Vagina (tissue), 2 donors: ENCODE data around the gene HINT3. TPM values are rescaled to one million over a fixed set of nuclear protein-coding genes. Genes with fewer than 3 reads are reported as not detected.
A peak's percentile ranks its signal among the peaks of the same experiment; 100 is the strongest.

ENCODE experiments used
- DNase-seq, 2 donors: peaks; one replicate each; pipeline ENCODE4 v3.0.0-alpha.2; 2017; ENCODE audit errors: extremely low spot score in 2 of 2
- H3K27ac ChIP-seq: fragments of 200-600 bp; sonication (generic); one replicate; pipeline ENCODE4 v1.5.1; 2019
- H3K27me3 ChIP-seq: fragments of 200-600 bp; sonication (generic); one replicate; pipeline ENCODE4 v1.5.1; 2019
- H3K36me3 ChIP-seq, 2 donors: fragments of 200-600 bp; sonication (generic); one replicate each; pipeline ENCODE4 v1.5.1; 2017 to 2019
- H3K4me1 ChIP-seq: fragments of 200-600 bp; sonication (generic); one replicate; pipeline ENCODE4 v1.5.1; 2019
- H3K4me3 ChIP-seq, 2 donors: fragments of 200-600 bp; sonication (generic); 1 replicate in 1 of 2; 2 replicates in 1 of 2; pipeline ENCODE4 v1.5.1; 2016 to 2019
- H3K9me3 ChIP-seq: fragments of 200-600 bp; sonication (generic); one replicate; pipeline ENCODE4 v1.5.1; 2019
- POLR2A ChIP-seq, 2 donors: fragments of 450-650 bp; IDR thresholded peaks; one replicate each; pipeline ENCODE4 v1.6.1; 2017; ENCODE audit warnings: antibody characterized with exemption in 2 of 2, mild to moderate bottlenecking in 2 of 2, moderate library complexity in 2 of 2
- POLR2AphosphoS5 ChIP-seq, 2 donors: sonication (generic); formaldehyde crosslinking; IDR thresholded peaks; one replicate each; pipeline ENCODE4 v1.9.0; 2017; ENCODE audit warnings: antibody characterized with exemption in 2 of 2, mild to moderate bottlenecking in 2 of 2, low read depth in 1 of 2; ENCODE audit not compliant: insufficient read depth in 1 of 2
- intact Hi-C: fragments of 100-400 bp; cut with DNase I; formaldehyde crosslinking; loops from one replicate; pipeline ENCODE4 v1.15.1; 2023
- total RNA-seq: library from RNA; depleted of rRNA; stranded (reverse); fragments of >200 nt; gene quantifications from one replicate; pipeline ENCODE4 v1.2.3, GENCODE V29; 2016
- TF ChIP-seq, protein P1 (sequence below), 3 experiments: fragments of 450-650 bp in 2 of 3; fragments of 200-600 bp in 1 of 3; sonication (generic) in 1 of 3; IDR thresholded peaks; one replicate each; pipeline ENCODE4 v1.5.1; 2017 to 2019; ENCODE audit warnings: antibody characterized with exemption in 3 of 3, mild to moderate bottlenecking in 2 of 3, moderate library complexity in 2 of 3

Gene HINT3
- total RNA-seq, 1 donor from 2014 or later = 18.4 TPM

DNA sequence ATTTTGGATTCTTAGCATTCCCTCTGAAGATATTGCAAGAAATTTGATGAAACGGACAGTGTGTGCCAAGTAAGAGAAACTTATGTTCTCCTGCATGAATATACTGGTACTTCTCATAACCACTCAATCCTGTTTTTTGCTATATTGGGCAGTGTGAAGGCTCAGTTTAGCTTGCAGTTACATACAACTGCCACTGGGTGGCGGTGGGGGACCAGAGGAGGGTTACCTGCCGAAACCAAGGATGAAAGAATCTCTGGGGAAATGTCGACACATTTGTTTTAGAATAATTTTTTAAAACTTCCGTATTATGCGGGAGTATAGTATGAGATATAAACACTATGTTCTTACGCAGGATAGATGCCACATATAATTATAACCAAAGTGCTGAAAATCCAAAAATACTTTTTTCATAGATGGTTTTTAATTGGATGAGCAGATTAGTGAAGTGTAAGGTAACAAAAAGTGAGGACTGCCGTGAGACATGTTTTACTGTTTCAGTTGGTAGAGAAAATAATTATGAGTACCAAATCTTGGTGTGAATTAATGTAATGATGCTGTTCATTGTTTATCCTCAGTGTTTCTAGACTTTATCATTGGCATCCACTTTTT, 39.5 kb downstream of the HINT3 start:
- no peak overlapping the region for H3K27ac ChIP-seq
- intact Hi-C loops = no loop called here
- H3K27me3 ChIP-seq = no peaks in the 10 kb centered on the region
- peaks cover 7% of the 10 kb centered on the region for H3K4me1 ChIP-seq
- no peak overlapping the region for H3K4me3 ChIP-seq
- TF ChIP-seq POLR2AphosphoS5 (IDR thresholded peaks at IDR 0.05; ENCODE audit: insufficient read depth in 1 of 2, low read depth in 1 of 2) (peak in 1 of 2 donors; percentile 12), POLR2A (IDR thresholded peaks at IDR 0.05) (no peak)
- TF ChIP-seq, protein P1, sequence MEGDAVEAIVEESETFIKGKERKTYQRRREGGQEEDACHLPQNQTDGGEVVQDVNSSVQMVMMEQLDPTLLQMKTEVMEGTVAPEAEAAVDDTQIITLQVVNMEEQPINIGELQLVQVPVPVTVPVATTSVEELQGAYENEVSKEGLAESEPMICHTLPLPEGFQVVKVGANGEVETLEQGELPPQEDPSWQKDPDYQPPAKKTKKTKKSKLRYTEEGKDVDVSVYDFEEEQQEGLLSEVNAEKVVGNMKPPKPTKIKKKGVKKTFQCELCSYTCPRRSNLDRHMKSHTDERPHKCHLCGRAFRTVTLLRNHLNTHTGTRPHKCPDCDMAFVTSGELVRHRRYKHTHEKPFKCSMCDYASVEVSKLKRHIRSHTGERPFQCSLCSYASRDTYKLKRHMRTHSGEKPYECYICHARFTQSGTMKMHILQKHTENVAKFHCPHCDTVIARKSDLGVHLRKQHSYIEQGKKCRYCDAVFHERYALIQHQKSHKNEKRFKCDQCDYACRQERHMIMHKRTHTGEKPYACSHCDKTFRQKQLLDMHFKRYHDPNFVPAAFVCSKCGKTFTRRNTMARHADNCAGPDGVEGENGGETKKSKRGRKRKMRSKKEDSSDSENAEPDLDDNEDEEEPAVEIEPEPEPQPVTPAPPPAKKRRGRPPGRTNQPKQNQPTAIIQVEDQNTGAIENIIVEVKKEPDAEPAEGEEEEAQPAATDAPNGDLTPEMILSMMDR (IDR thresholded peaks at IDR 0.05) = peak; percentile 77 to 88 (median 83)
- H3K36me3 ChIP-seq = peaks cover 0 to 18% of the 10 kb centered on the region in 2 donors
- DNase-seq = no peak
- H3K9me3 ChIP-seq = no peaks in the 10 kb centered on the region

DNA sequence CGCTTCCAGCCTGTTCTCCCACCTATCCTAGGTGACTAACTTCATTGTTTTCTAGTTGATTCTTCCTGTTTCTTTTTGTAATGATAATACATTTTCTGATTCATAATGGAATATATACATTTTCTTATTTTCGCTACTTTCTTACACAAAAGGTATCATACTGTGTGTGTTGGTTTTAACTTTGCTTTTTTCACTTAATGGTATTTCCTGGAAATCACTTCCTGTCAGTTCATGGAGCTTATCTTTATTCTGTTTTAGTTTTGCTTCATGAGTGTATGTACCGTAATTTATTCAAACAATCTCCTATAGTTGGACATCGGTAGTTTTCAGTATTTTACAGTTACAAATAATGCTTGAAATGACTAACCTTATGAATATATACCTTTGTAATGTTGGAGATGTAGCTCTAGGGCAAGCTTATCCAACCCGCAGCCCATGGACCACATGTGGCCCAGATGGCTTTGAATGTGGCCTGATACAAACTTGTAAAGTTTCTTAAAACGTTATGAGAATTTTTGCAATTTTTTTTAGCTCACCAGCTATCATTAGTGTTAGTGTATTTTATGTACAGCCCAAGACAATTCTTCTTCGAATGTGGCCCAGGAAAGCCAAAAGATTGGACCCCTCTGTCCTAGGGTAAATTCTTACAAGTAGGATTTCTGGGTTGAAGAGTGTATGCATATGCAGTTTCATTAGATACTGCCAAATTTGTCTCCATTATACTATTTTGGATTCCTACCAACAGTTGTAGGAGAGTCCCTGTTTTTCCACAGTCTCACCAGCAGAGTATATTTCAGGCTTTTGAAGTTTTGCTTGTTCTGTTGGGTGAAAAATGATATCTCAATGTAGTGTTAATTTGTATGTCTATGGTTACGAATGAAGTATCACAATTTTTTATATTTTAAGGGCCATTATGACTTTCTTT, 46.4 kb downstream of the HINT3 start:
- Histone ChIP-seq H3K27ac (no peak overlapping the region), H3K4me3 (no peak overlapping the region), H3K9me3 (no peaks in the 10 kb centered on the region), H3K4me1 (no peaks in the 10 kb centered on the region), H3K27me3 (no peaks in the 10 kb centered on the region), H3K36me3 (peaks cover 0 to 18% of the 10 kb centered on the region in 2 donors)
- TF ChIP-seq POLR2AphosphoS5 (IDR thresholded peaks at IDR 0.05; ENCODE audit: insufficient read depth in 1 of 2, low read depth in 1 of 2) = no peak
- no peak for DNase-seq
- intact Hi-C loops = no loop called here

DNA sequence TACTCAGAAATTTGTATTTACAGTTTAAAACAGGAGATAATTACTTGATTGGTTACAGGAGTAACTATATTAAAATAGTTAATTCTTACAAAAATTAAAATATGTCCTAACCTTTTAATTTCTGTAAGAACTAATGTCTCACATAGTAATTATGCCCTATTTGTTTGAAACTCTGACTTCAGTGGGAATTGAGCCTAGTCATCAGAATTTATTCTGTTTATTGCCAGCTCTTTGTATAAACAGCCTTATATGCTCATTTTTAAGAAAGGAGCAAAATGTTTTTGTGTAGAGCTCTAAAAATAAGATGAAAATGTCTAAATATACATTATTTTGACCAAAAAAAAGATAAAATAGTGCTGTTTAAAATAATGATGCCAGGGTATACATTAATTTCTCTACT, 51.2 kb downstream of the HINT3 start:
- intact Hi-C loops = no loop called here
- H3K27me3 ChIP-seq = no peaks in the 10 kb centered on the region
- no peak for TF ChIP-seq POLR2AphosphoS5 (IDR thresholded peaks at IDR 0.05; ENCODE audit: insufficient read depth in 1 of 2, low read depth in 1 of 2)
- TF ChIP-seq, protein P1 (IDR thresholded peaks at IDR 0.05) = no peak
- TF ChIP-seq POLR2A (IDR thresholded peaks at IDR 0.05) = no peak
- DNase-seq = no peak
- no peak overlapping the region for H3K27ac ChIP-seq
- H3K4me1 ChIP-seq = no peaks in the 10 kb centered on the region
- no peaks in the 10 kb centered on the region for H3K9me3 ChIP-seq
- H3K36me3 ChIP-seq = peaks cover 0 to 32% of the 10 kb centered on the region in 2 donors
- H3K4me3 ChIP-seq = no peak overlapping the region

DNA sequence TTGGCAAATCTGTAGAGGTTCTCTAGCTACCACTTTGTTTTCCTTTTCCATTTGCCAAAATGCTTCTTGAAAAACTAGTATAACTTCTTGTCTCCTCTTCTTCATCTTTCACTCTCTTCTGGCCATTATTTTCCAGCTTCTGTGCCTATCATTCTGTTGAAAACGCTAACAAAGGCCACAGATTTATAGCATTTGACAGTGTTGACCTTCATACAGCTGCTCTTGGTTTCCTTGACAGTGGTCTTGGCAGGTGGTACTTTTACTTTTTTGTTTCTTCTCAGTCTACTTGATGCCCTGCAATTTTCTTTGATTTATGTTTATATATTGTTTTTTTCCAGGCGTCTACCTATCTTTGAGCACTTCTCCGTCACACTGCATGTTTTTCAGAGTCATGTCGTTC, 53.5 kb downstream of the HINT3 start:
- TF ChIP-seq, protein P1 (IDR thresholded peaks at IDR 0.05) = no peak
- TF ChIP-seq POLR2AphosphoS5 (IDR thresholded peaks at IDR 0.05; ENCODE audit: insufficient read depth in 1 of 2, low read depth in 1 of 2) (no peak), POLR2A (IDR thresholded peaks at IDR 0.05) (no peak)
- H3K36me3 ChIP-seq = peaks cover 0 to 44% of the 10 kb centered on the region in 2 donors
- intact Hi-C loops = no loop called here

DNA sequence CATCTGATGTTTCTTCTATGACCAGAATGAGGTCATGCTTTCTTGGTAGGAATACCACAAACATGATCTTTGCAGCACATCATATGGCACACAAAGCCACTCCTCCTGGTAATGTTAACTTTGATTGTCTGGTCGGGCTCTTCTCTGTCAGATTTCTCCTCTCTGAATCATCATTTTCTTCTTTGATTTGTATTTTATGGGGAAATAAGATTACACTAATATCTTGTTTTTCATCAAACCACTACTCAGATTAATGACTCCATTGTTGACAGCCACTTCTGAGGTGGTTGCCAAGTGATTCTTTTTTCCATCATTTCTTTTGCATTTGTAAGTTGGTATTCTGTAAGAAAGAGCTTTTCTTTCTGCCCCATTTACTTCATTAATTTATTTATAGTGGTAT, 59.3 kb downstream of the HINT3 start:
- Histone ChIP-seq H3K27me3 (no peaks in the 10 kb centered on the region), H3K9me3 (no peaks in the 10 kb centered on the region), H3K27ac (no peak overlapping the region), H3K4me3 (no peak overlapping the region), H3K36me3 (peaks cover 0 to 41% of the 10 kb centered on the region in 2 donors), H3K4me1 (no peaks in the 10 kb centered on the region)
- DNase-seq = no peak
- no peak for TF ChIP-seq POLR2A (IDR thresholded peaks at IDR 0.05)
- TF ChIP-seq POLR2AphosphoS5 (IDR thresholded peaks at IDR 0.05; ENCODE audit: insufficient read depth in 1 of 2, low read depth in 1 of 2) = no peak
- TF ChIP-seq, protein P1 (IDR thresholded peaks at IDR 0.05) = no peak
- intact Hi-C loops = no loop called here

More for the DNA sequence above, 53.5 kb downstream of the HINT3 start:
- Histone ChIP-seq H3K4me3 (no peak overlapping the region), H3K27ac (no peak overlapping the region), H3K27me3 (no peaks in the 10 kb centered on the region), H3K4me1 (no peaks in the 10 kb centered on the region), H3K9me3 (no peaks in the 10 kb centered on the region)
- no peak for DNase-seq
